NCI-H2196 treated with DMSO at 0.1 percent for 48 hours (cell line): Measurements from ENCODE around the gene GNG4.

ENCODE experiments used
- DNase-seq: peaks from one replicate; lab custom pipeline; 2025; ENCODE audit not compliant: unreplicated experiment; lab: John Stamatoyannopoulos, UW

GNG4 gene

GRCh38 chr1:235500971-235501540 lies 148.5 kb downstream of the GNG4 start:
- DNase-seq = no peak
